Ectodermal cell (in vitro differentiated cells): ENCODE results near the gene AKAP6.

Experiments
- H3K27ac ChIP-seq: 2 replicates; pipeline ENCODE4 v1.7.0; 2013; ENCODE audit warnings: mild to moderate bottlenecking, low read depth, low read length; ENCODE audit not compliant: insufficient read depth, poor library complexity, severe bottlenecking
- H3K27me3 ChIP-seq: 2 replicates; pipeline ENCODE4 v1.7.0; 2013; ENCODE audit warnings: mild to moderate bottlenecking, low read length; ENCODE audit not compliant: insufficient read depth, control insufficient read depth, poor library complexity, severe bottlenecking
- H3K36me3 ChIP-seq: one replicate; pipeline ENCODE4 v1.7.0; 2013; ENCODE audit warnings: low read length; ENCODE audit not compliant: control insufficient read depth, insufficient read depth
- H3K4me1 ChIP-seq: one replicate; pipeline ENCODE4 v1.7.0; 2013; ENCODE audit warnings: low read length; ENCODE audit not compliant: control insufficient read depth, insufficient read depth
- H3K4me3 ChIP-seq: 2 replicates; pipeline ENCODE4 v1.7.0; 2013; ENCODE audit warnings: low read depth, low read length, control low read depth; ENCODE audit not compliant: insufficient read depth
- H3K9me3 ChIP-seq: 2 replicates; pipeline ENCODE4 v1.7.0; 2013; ENCODE audit warnings: mild to moderate bottlenecking, low read length, moderate library complexity; ENCODE audit not compliant: control insufficient read depth
- WGBS, 2 experiments: methylation state at CpG; one replicate each; pipeline ENCODE4 v1.1.7; 2013; ENCODE audit warnings: missing lambda C conversion rate in 2 of 2; 5-methylcytosine and 5-hydroxymethylcytosine counted together

Gene AKAP6

GRCh38 chr14:32622742-32623141 lies 293.6 kb downstream of the AKAP6 start:
- WGBS, 2 experiments = 59 to 79% methylated on average over 2 to 3 of the region's 3 CpGs
- Histone ChIP-seq H3K27ac (no peak overlapping the region), H3K4me3 (no peak overlapping the region), H3K9me3 (no peaks in the 10 kb centered on the region), H3K36me3 (no peaks in the 10 kb centered on the region), H3K27me3 (no peaks in the 10 kb centered on the region), H3K4me1 (peaks cover 1% of the 10 kb centered on the region)

- H3K4me1 ChIP-seq = peaks cover 4% of the 10 kb centered on the region
- no peaks in the 10 kb centered on the region for H3K27me3 ChIP-seq
- 89 to 94% methylated on average over 3 to 4 of the region's 4 CpGs for WGBS, 2 experiments
These were observed 294.4 kb downstream of the AKAP6 start for GRCh38 chr14:32623300-32624093.

GRCh38 chr14:32625211-32625610 lies 296.1 kb downstream of the AKAP6 start:
- H3K4me3 ChIP-seq = no peak overlapping the region
- H3K27me3 ChIP-seq = no peaks in the 10 kb centered on the region
- peaks cover 4% of the 10 kb centered on the region for H3K4me1 ChIP-seq
- no peaks in the 10 kb centered on the region for H3K9me3 ChIP-seq
- no peak overlapping the region for H3K27ac ChIP-seq
- 100% methylated on average over 1 of the region's 1 CpG for WGBS, 2 experiments
- H3K36me3 ChIP-seq = no peaks in the 10 kb centered on the region

More at GRCh38 chr14:32623300-32624093, 294.4 kb downstream of the AKAP6 start:
- Histone ChIP-seq H3K4me3 (no peak overlapping the region), H3K9me3 (no peaks in the 10 kb centered on the region), H3K36me3 (no peaks in the 10 kb centered on the region), H3K27ac (no peak overlapping the region)

- no peaks in the 10 kb centered on the region for H3K27me3 ChIP-seq
- no peaks in the 10 kb centered on the region for H3K36me3 ChIP-seq
- peaks cover 4% of the 10 kb centered on the region for H3K4me1 ChIP-seq
- H3K4me3 ChIP-seq = no peak overlapping the region
- no peak overlapping the region for H3K27ac ChIP-seq
- 90 to 94% methylated on average over 4 of the region's 4 CpGs for WGBS, 2 experiments
- no peaks in the 10 kb centered on the region for H3K9me3 ChIP-seq
These were observed 298.6 kb downstream of the AKAP6 start for GRCh38 chr14:32627545-32628298.

GRCh38 chr14:32629236-32629635 lies 300.1 kb downstream of the AKAP6 start:
- WGBS, 2 experiments = 98 to 100% methylated on average over 1 to 3 of the region's 3 CpGs
- Histone ChIP-seq H3K36me3 (no peaks in the 10 kb centered on the region), H3K4me3 (no peak overlapping the region), H3K4me1 (peaks cover 4% of the 10 kb centered on the region), H3K9me3 (no peaks in the 10 kb centered on the region), H3K27ac (no peak overlapping the region), H3K27me3 (no peaks in the 10 kb centered on the region)

- H3K27me3 ChIP-seq = no peaks in the 10 kb centered on the region
- no peak overlapping the region for H3K4me3 ChIP-seq
- no peaks in the 10 kb centered on the region for H3K36me3 ChIP-seq
These were observed 301.6 kb downstream of the AKAP6 start for GRCh38 chr14:32630701-32631100.

GRCh38 chr14:32633224-32633859 lies 304.2 kb downstream of the AKAP6 start:
- Histone ChIP-seq H3K27me3 (no peaks in the 10 kb centered on the region), H3K27ac (no peak overlapping the region), H3K4me3 (no peak overlapping the region), H3K4me1 (no peaks in the 10 kb centered on the region), H3K9me3 (no peaks in the 10 kb centered on the region), H3K36me3 (no peaks in the 10 kb centered on the region)
- WGBS, 2 experiments = 76 to 93% methylated on average over 2 to 3 of the region's 3 CpGs

More at GRCh38 chr14:32630701-32631100, 301.6 kb downstream of the AKAP6 start:
- no peaks in the 10 kb centered on the region for H3K9me3 ChIP-seq
- peaks cover 4% of the 10 kb centered on the region for H3K4me1 ChIP-seq
- no peak overlapping the region for H3K27ac ChIP-seq

GRCh38 chr14:32633930-32634329 lies 304.8 kb downstream of the AKAP6 start:
- H3K36me3 ChIP-seq = no peaks in the 10 kb centered on the region

GRCh38 chr14:32635061-32635719 lies 306.1 kb downstream of the AKAP6 start:
- Histone ChIP-seq H3K27ac (no peak overlapping the region), H3K36me3 (no peaks in the 10 kb centered on the region), H3K4me3 (no peak overlapping the region), H3K9me3 (no peaks in the 10 kb centered on the region), H3K4me1 (no peaks in the 10 kb centered on the region), H3K27me3 (no peaks in the 10 kb centered on the region)
- WGBS, 2 experiments = 100% methylated on average over 1 of the region's 2 CpGs

More at GRCh38 chr14:32633930-32634329, 304.8 kb downstream of the AKAP6 start:
- Histone ChIP-seq H3K27me3 (no peaks in the 10 kb centered on the region), H3K9me3 (no peaks in the 10 kb centered on the region), H3K27ac (no peak overlapping the region), H3K4me3 (no peak overlapping the region), H3K4me1 (no peaks in the 10 kb centered on the region)

- H3K4me3 ChIP-seq = no peak overlapping the region
- 95 to 98% methylated on average over 2 of the region's 2 CpGs for WGBS, 2 experiments
These were observed 308.5 kb downstream of the AKAP6 start for GRCh38 chr14:32637582-32637981.

More at GRCh38 chr14:32637582-32637981, 308.5 kb downstream of the AKAP6 start:
- no peaks in the 10 kb centered on the region for H3K27me3 ChIP-seq
- H3K4me1 ChIP-seq = no peaks in the 10 kb centered on the region
- no peak overlapping the region for H3K27ac ChIP-seq
- no peaks in the 10 kb centered on the region for H3K9me3 ChIP-seq
- no peaks in the 10 kb centered on the region for H3K36me3 ChIP-seq
